ENCODE measurements around the gene MALSU1. TPM values are rescaled to one million over a fixed set of nuclear protein-coding genes. Genes with fewer than 3 reads are reported as not detected.
A peak's percentile ranks its signal among the peaks of the same experiment; 100 is the strongest.

The MALSU1 gene
- total and polyA plus RNA-seq, 2 of the 13 experiments (the other 11 are each of a cell fraction or from before 2014, with no cell fraction given): 72.0 to 141 TPM

GRCh38 chr7:23273141-23273599 is 26.0 kb upstream of the MALSU1 start (continued):
- TF ChIP-seq MNT (IDR thresholded peaks at IDR 0.05) (no peak), ZNF598 (CRISPR knock-in tag; IDR thresholded peaks at IDR 0.05; ENCODE audit: borderline replicate concordance) (no peak), RFXAP (CRISPR knock-in tag; IDR thresholded peaks at IDR 0.05; ENCODE audit: borderline replicate concordance) (peak; percentile 36; the same call in 1 of the 2 replicates), ZKSCAN5 (CRISPR knock-in tag; IDR thresholded peaks at IDR 0.05) (no peak), GRHL1 (CRISPR knock-in tag; conservative IDR thresholded peaks at IDR 0.05) (no peak), SALL2 (CRISPR knock-in tag; IDR thresholded peaks at IDR 0.05) (peak; percentile 37; the same call in 1 of the 2 replicates), ZGPAT (CRISPR knock-in tag; IDR thresholded peaks at IDR 0.05) (peak; percentile 53; the same call in 1 of the 2 replicates), ZBTB42 (CRISPR knock-in tag; IDR thresholded peaks at IDR 0.05) (0 out of 2 replicates have a peak, but pooled peaks have one; percentile 33), MED8 (CRISPR knock-in tag; IDR thresholded peaks at IDR 0.05; ENCODE audit: insufficient replicate concordance) (no peak), ZNF414 (CRISPR knock-in tag; IDR thresholded peaks at IDR 0.05) (no peak), HOXA9 (CRISPR knock-in tag; IDR thresholded peaks at IDR 0.05; ENCODE audit: borderline replicate concordance) (no peak), ZNF577 (CRISPR knock-in tag; IDR thresholded peaks at IDR 0.05; ENCODE audit: borderline replicate concordance, low read depth) (no peak), RBM22 (optimal IDR thresholded peaks at IDR 0.05; ENCODE audit: low read length) (no peak), ATAD3A (CRISPR knock-in tag; IDR thresholded peaks at IDR 0.05) (no peak), ISL2 (CRISPR knock-in tag; IDR thresholded peaks at IDR 0.05) (peak; percentile 39; the same call in 1 of the 2 replicates), RBM39 (IDR thresholded peaks at IDR 0.05; ENCODE audit: low read depth, low read length, poor library complexity, severe bottlenecking) (no peak), PATZ1 (CRISPR knock-in tag; IDR thresholded peaks at IDR 0.05) (no peak), JUND (CRISPR knock-in tag; IDR thresholded peaks at IDR 0.05) (peak; percentile 65; the same call in 1 of the 2 replicates), MED1 (CRISPR knock-in tag; IDR thresholded peaks at IDR 0.05) (peak; percentile 52; the same call in 1 of the 2 replicates), ZNF441 (CRISPR knock-in tag; IDR thresholded peaks at IDR 0.05; ENCODE audit: borderline replicate concordance) (0 out of 2 replicates have a peak, but pooled peaks have one; percentile 31), ZKSCAN8 (CRISPR knock-in tag; IDR thresholded peaks at IDR 0.05; ENCODE audit: borderline replicate concordance) (no peak), ZBTB3 (CRISPR knock-in tag; IDR thresholded peaks at IDR 0.05; ENCODE audit: borderline replicate concordance, low read depth) (no peak)
